Measurements from ENCODE around the gene TM9SF1.
A peak's percentile ranks its signal among the peaks of the same experiment; 100 is the strongest.
"Not testable (repeated sequence)": the region's sequence is repeated elsewhere in the genome, so short reads cannot be mapped to it uniquely, and the experiment has no call there.

The TM9SF1 gene

DNA sequence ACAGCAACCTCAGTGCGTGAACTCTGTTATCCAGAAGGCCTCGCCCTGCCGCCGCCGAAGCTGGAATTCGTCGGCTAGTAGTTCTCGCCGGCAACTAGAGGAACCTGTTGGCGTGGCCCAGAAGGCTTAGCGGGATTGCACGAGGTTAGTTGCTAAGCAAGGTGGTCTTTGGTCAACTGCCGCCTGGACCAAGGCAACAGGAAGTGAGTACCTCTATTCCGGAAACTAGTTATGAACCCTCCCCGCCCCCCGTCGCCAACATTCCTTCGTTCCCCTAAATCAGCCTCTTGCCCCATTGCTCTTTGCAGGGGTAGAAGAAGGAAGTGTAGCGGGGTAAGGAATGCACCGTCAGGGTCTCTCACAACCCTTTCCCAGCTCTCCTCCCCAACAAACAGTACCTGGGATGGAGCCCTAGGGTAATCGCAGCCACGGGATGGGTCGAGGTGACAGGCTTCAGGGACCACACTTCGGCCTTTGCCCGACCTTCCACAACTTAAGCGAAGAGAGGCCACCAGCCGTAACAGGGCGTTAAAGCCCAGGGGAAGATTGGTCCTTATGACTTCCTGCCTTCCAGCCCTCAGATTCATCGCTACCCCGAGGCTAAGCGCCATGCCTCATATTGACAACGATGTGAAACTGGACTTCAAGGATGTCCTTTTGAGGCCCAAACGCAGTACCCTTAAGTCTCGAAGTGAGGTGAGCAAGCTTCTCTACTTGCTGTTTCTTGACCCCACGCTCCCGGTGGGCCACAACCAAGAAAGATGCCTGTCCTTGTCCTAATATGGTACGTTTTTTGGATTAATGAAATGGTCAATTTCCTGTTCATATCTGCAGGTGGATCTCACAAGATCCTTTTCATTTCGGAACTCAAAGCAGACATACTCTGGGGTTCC is 37.6 kb upstream of the TM9SF1 start, which contains the start of gene GMPR2:
Gene GMPR2, plus strand, starts transcription at position 285 of the 893 bp plus-strand sequence. Its CDS starts 325 bp downstream, at position 610.
- H3K4me3 ChIP-seq (replicated peaks; ENCODE audit: low read depth, low read length), result peak within 1 kb of the TSS; percentile 93
- DNase-seq (ENCODE audit: low read depth), result no peak
- TF ChIP-seq, protein P1, sequence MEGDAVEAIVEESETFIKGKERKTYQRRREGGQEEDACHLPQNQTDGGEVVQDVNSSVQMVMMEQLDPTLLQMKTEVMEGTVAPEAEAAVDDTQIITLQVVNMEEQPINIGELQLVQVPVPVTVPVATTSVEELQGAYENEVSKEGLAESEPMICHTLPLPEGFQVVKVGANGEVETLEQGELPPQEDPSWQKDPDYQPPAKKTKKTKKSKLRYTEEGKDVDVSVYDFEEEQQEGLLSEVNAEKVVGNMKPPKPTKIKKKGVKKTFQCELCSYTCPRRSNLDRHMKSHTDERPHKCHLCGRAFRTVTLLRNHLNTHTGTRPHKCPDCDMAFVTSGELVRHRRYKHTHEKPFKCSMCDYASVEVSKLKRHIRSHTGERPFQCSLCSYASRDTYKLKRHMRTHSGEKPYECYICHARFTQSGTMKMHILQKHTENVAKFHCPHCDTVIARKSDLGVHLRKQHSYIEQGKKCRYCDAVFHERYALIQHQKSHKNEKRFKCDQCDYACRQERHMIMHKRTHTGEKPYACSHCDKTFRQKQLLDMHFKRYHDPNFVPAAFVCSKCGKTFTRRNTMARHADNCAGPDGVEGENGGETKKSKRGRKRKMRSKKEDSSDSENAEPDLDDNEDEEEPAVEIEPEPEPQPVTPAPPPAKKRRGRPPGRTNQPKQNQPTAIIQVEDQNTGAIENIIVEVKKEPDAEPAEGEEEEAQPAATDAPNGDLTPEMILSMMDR (IDR thresholded peaks at IDR 0.05; ENCODE audit: low read length, missing control alignments), result no peak

DNA sequence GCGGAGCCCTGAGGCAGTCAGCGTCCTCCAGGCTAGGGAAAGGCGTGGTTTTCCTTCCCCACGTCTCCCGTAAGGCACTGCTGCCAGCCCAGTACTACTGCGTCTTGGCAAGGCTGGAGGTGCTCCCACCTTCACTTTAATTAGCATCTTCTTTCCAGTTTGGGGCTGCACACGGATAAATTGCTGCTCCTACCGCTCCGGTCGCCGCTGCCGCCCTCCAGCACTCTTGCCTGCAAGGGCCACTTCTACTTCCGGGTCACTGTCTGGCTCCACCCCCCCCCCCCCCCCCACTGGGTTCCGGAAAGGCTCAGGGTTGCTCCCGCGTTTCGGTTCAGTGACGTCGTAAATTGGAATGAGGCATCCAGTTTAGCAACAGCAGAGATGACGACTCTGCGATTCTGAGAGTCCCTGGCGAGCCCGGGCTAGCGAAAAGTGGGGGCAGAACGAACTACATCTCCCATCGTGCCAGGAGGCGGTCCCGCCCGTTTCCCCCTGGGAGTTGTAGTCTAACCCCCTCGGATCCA is 36.9 kb upstream of the TM9SF1 start, which contains the start of gene NEDD8:
Gene NEDD8, minus strand, starts transcription at position 247 of the 524 bp plus-strand sequence. Its CDS starts 100 bp downstream, at position 147.
- DNase-seq (ENCODE audit: low read depth), result peak; percentile 97
- TF ChIP-seq, protein P1 (IDR thresholded peaks at IDR 0.05; ENCODE audit: low read length, missing control alignments), result no peak
- peak within 1 kb of the TSS; percentile 93 for H3K4me3 ChIP-seq (replicated peaks; ENCODE audit: low read depth, low read length)

DNA sequence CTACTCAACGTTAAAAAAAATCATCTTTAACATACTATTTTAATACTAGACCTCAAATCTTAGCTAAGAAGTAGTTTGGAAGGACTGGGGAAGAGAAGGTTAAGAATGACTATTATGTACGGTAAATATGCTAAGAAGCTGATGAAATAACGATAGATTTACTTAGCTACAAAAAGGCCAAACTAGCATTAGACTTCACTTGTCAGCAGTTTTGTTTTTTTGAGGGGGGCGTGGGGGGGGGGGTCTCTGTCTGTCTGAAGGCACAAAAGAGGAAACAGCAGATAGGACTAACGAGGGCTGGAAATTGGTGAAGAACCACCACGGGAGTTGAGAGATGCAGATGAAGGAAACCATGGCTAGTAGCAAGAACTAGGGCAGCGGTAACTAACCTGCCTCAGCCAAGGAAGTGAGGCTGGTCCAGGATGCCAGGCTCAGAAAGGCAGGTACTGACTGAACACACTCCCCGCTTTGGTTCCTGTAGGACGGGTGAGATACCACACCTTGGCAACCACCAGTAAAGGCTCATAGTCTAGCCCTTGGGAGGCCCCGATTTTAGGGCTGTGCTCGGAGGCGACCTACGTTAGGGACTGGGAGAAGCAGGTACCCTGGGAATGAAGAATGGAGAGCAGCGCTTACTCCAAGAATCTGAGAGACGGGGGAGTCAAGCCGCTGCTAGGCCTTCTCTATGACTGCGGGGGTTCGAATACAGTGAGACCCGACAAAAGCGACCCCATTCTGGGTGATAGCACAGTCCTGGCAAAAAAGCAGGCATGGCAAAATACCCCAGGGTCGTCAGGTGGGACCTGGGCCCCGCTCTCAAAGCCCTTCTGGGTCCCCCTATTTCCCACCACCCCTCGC is 36.3 kb upstream of the TM9SF1 start:
- peak overlapping the region; percentile 93 for H3K4me3 ChIP-seq (replicated peaks; ENCODE audit: low read depth, low read length)
- no peak for DNase-seq (ENCODE audit: low read depth)
- TF ChIP-seq, protein P1 (IDR thresholded peaks at IDR 0.05; ENCODE audit: low read length, missing control alignments), result no peak

DNA sequence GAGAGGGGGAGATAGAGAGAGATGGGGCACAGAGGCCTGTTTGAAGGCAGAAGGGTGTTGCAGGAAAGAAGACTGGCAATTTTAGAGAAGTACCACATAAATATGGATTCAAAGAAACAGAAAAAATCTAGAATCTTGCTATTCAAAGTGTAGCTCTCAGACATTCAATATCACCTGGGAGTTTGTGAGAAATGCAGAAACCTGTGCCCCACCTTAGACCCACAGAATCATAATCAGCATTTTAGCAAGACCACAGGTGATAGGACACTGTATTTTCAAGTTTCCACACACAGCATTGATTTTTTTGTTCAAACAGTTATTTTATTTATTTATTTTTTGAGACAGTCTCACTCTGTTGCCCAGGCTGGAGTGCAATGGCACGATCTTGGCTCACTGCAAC is 33.7 kb upstream of the TM9SF1 start:
- DNase-seq (ENCODE audit: low read depth), result no peak
- H3K4me3 ChIP-seq (replicated peaks; ENCODE audit: low read depth, low read length), result no peak overlapping the region
- TF ChIP-seq, protein P1 (IDR thresholded peaks at IDR 0.05; ENCODE audit: low read length, missing control alignments), result no peak

DNA sequence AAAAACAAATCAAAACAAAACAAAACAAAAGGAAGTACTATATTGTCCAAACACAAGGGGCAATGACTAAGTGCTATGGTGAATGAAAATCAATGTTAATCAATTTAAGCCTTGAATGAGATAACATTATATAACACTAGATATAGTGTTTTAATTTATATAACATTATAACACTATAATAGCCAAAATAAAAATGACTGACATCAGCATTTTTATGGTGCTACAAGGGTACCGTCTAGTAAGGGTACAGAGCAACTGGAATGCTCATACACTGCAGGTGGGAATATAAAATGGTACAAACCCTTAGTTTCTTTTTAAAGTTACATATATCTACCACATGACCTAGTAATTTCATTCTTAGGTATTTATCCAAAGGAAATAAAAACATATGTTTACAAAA is 31.2 kb upstream of the TM9SF1 start:
- TF ChIP-seq, protein P1 (IDR thresholded peaks at IDR 0.05; ENCODE audit: low read length, missing control alignments), result no peak
- no peak overlapping the region for H3K4me3 ChIP-seq (replicated peaks; ENCODE audit: low read depth, low read length)
- DNase-seq (ENCODE audit: low read depth), result no peak

DNA sequence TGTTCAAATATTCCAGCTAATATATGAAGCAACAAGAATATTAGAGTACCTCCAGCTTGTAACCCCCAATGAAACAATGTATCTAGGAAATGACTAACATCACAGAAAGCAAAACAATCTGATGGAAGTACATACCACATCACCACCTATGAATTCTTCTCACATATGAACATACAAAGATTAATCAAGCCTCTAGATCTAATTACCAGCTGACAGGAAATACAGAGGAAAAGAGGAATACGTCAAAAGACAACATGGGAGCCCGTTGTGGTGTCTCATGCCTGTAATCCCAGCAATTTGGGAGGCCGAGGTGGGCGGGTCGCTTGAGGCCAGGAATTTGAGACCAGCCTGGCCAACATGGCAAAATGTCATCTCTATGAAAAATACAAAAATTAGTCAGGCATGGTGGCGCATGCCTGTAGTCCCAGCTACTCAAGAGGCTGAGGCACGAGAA is 29.4 kb upstream of the TM9SF1 start:
- no peak overlapping the region for H3K4me3 ChIP-seq (replicated peaks; ENCODE audit: low read depth, low read length)
- peak; percentile 97 for DNase-seq (ENCODE audit: low read depth)
- TF ChIP-seq, protein P1 (IDR thresholded peaks at IDR 0.05; ENCODE audit: low read length, missing control alignments), result no peak

DNA sequence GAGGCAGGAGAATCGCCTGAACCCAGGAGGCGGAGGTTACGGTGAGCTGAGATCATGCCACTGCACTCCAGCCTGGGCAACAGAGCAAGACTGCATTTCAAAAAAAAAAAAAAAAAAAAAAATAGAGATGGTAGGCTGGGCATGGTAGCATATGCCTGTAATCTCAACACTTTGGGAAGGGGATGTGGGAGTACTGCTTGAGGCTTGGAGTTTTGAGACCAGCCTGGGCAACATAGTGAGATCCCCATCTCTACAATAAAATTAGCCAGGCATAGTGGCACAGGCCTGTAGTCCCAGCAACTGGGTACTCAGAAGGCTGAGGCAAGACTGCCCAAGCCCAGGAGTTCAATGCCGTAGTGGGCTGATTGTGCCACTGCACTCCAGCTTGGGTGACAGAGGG is 27.7 kb upstream of the TM9SF1 start:
- H3K4me3 ChIP-seq (replicated peaks; ENCODE audit: low read depth, low read length); DNase-seq (ENCODE audit: low read depth): not testable (repeated sequence)

Measured in fibroblast of pulmonary artery (primary cell).